HepG2 (cell line): ENCODE data around the gene SOX12. TPM values are rescaled to one million over a fixed set of nuclear protein-coding genes. Genes with fewer than 3 reads are reported as not detected.

Experiments used
- MAZ ChIP-seq, 2 experiments: sonication (generic) in 1 of 2; formaldehyde crosslinking in 1 of 2; IDR thresholded peaks; 2 replicates each; pipeline versions ENCODE4 v1.5.0 to v1.6.1; 2012 to 2020; ENCODE audit warnings: low read depth in 2 of 2, mild to moderate bottlenecking in 2 of 2, borderline replicate concordance in 1 of 2, improper control_type of control experiment in 1 of 2, low read length in 1 of 2, missing genetic modification reagents in 1 of 2, moderate library complexity in 1 of 2
- NR2F1 ChIP-seq, 2 experiments: fragments of 450-650 bp in 1 of 2; formaldehyde crosslinking in 1 of 2; IDR thresholded peaks; 2 replicates each; pipeline versions ENCODE4 v1.5.0 to v1.6.1; 2016 to 2020; ENCODE audit warnings: mild to moderate bottlenecking in 1 of 2, missing compliant biosample characterization in 1 of 2, missing genetic modification reagents in 1 of 2, moderate library complexity in 1 of 2
- TBL1XR1 ChIP-seq: fragments of 150-350 bp; IDR thresholded peaks from 2 replicates; pipeline ENCODE4 v1.6.1; 2014; ENCODE audit warnings: borderline replicate concordance, low read length; ENCODE audit not compliant: partially characterized antibody
- TEAD3 ChIP-seq: optimal IDR thresholded peaks from 2 replicates; pipeline ENCODE3; 2016; ENCODE audit warnings: borderline replicate concordance
- TRIM24 ChIP-seq: sonication (generic); formaldehyde crosslinking; IDR thresholded peaks from 2 replicates; pipeline ENCODE4 v1.8.0; 2022; ENCODE audit warnings: mild to moderate bottlenecking, missing genetic modification reagents
- polyA plus RNA-seq, 8 experiments: library from polyadenylated mRNA; depleted of rRNA in 3 of 8; stranded (reverse) in 7 of 8; unstranded in 1 of 8; fragments of >200 nt; fragmentation: Illumina TruSeq in 4 of 8; extraction: Trizol in 4 of 8; gene quantifications; 2 replicates each; pipeline versions ENCODE4 v1.2.1 to v1.2.3, GENCODE V29; 2011 to 2016; ENCODE audit warnings: low read depth in 4 of 8, missing spikeins in 1 of 8, mixed read lengths in 1 of 8; ENCODE audit not compliant: insufficient read depth in 1 of 8
- total RNA-seq, 5 experiments: library from RNA; depleted of rRNA; stranded (reverse); fragments of >200 nt; fragmentation: Illumina TruSeq; extraction: Trizol; gene quantifications; 2 replicates each; pipeline ENCODE4 v1.2.3, GENCODE V29; 2016; ENCODE audit warnings: low read depth in 1 of 5
- TF ChIP-seq, protein P1 (sequence below), 2 experiments: fragments of 450-650 bp in 1 of 2; sonication (generic) in 1 of 2; formaldehyde crosslinking in 1 of 2; IDR thresholded peaks; 2 replicates each; pipeline versions ENCODE4 v1.6.1 to v1.8.0; 2016 to 2022; ENCODE audit warnings: antibody characterized with exemption in 1 of 2, mild to moderate bottlenecking in 1 of 2, missing genetic modification reagents in 1 of 2
- TF ChIP-seq, protein P2 (sequence below): sonication (generic); formaldehyde crosslinking; conservative IDR thresholded peaks from 2 replicates; pipeline ENCODE4 v1.8.0; 2022; ENCODE audit warnings: missing genetic modification reagents
- TF ChIP-seq, protein P3 (sequence below): sonication (generic); formaldehyde crosslinking; IDR thresholded peaks from 2 replicates; pipeline ENCODE4 v1.4.0; 2020; ENCODE audit warnings: missing genetic modification reagents
- TF ChIP-seq, protein P4 (sequence below): sonication (generic); formaldehyde crosslinking; IDR thresholded peaks from 2 replicates; pipeline ENCODE4 v1.8.0; 2022; ENCODE audit warnings: missing genetic modification reagents, mild to moderate bottlenecking, inconsistent platforms, borderline replicate concordance
- TF ChIP-seq, protein P5 (sequence below): sonication (generic); formaldehyde crosslinking; IDR thresholded peaks from 2 replicates; pipeline ENCODE4 v1.4.0; 2020; ENCODE audit warnings: missing genetic modification reagents, mild to moderate bottlenecking, borderline replicate concordance

The SOX12 gene
- total and polyA plus RNA-seq, 2 of the 13 experiments (the other 11 are each of a cell fraction or from before 2014, with no cell fraction given), result 10.0 to 18.7 TPM

DNA sequence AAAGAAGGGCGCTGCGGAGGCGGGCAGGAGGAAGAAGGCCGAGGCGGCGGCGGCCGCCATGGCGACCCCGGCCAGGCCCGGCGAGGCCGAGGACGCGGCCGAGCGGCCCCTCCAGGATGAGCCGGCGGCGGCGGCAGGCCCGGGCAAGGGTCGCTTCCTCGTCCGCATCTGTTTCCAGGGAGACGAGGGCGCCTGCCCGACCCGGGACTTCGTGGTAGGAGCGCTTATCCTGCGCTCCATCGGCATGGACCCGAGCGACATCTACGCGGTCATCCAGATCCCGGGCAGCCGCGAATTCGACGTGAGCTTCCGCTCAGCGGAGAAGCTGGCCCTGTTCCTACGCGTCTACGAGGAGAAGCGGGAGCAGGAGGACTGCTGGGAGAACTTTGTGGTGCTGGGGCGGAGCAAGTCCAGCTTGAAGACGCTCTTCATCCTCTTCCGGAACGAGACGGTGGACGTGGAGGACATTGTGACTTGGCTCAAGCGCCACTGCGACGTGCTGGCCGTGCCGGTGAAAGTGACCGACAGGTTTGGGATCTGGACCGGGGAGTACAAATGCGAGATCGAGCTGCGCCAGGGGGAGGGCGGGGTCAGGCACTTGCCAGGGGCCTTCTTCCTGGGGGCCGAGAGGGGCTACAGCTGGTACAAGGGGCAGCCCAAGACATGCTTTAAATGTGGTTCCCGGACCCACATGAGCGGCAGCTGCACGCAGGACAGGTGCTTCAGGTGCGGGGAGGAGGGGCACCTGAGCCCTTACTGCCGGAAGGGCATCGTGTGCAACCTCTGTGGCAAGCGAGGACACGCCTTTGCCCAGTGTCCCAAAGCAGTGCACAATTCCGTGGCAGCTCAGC is 27.2 kb upstream of the SOX12 start (continued):
- TF ChIP-seq, protein P1, sequence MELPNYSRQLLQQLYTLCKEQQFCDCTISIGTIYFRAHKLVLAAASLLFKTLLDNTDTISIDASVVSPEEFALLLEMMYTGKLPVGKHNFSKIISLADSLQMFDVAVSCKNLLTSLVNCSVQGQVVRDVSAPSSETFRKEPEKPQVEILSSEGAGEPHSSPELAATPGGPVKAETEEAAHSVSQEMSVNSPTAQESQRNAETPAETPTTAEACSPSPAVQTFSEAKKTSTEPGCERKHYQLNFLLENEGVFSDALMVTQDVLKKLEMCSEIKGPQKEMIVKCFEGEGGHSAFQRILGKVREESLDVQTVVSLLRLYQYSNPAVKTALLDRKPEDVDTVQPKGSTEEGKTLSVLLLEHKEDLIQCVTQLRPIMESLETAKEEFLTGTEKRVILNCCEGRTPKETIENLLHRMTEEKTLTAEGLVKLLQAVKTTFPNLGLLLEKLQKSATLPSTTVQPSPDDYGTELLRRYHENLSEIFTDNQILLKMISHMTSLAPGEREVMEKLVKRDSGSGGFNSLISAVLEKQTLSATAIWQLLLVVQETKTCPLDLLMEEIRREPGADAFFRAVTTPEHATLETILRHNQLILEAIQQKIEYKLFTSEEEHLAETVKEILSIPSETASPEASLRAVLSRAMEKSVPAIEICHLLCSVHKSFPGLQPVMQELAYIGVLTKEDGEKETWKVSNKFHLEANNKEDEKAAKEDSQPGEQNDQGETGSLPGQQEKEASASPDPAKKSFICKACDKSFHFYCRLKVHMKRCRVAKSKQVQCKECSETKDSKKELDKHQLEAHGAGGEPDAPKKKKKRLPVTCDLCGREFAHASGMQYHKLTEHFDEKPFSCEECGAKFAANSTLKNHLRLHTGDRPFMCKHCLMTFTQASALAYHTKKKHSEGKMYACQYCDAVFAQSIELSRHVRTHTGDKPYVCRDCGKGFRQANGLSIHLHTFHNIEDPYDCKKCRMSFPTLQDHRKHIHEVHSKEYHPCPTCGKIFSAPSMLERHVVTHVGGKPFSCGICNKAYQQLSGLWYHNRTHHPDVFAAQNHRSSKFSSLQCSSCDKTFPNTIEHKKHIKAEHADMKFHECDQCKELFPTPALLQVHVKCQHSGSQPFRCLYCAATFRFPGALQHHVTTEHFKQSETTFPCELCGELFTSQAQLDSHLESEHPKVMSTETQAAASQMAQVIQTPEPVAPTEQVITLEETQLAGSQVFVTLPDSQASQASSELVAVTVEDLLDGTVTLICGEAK (IDR thresholded peaks at IDR 0.05), result no peak
- TF ChIP-seq, protein P1 (CRISPR knock-in tag; IDR thresholded peaks at IDR 0.05), result peak; percentile 17; the same call in 1 of the 2 replicates
- TF ChIP-seq TRIM24 (CRISPR knock-in tag), result no peak
- no peak for TF ChIP-seq MAZ (IDR thresholded peaks at IDR 0.05; ENCODE audit: borderline replicate concordance, low read depth, low read length)
- TF ChIP-seq MAZ (CRISPR knock-in tag; IDR thresholded peaks at IDR 0.05; ENCODE audit: low read depth), result no peak
- TF ChIP-seq, protein P2, sequence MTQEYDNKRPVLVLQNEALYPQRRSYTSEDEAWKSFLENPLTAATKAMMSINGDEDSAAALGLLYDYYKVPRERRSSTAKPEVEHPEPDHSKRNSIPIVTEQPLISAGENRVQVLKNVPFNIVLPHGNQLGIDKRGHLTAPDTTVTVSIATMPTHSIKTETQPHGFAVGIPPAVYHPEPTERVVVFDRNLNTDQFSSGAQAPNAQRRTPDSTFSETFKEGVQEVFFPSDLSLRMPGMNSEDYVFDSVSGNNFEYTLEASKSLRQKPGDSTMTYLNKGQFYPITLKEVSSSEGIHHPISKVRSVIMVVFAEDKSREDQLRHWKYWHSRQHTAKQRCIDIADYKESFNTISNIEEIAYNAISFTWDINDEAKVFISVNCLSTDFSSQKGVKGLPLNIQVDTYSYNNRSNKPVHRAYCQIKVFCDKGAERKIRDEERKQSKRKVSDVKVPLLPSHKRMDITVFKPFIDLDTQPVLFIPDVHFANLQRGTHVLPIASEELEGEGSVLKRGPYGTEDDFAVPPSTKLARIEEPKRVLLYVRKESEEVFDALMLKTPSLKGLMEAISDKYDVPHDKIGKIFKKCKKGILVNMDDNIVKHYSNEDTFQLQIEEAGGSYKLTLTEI (CRISPR knock-in tag), result no peak
- TF ChIP-seq, protein P3, sequence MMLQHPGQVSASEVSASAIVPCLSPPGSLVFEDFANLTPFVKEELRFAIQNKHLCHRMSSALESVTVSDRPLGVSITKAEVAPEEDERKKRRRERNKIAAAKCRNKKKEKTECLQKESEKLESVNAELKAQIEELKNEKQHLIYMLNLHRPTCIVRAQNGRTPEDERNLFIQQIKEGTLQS (CRISPR knock-in tag), result no peak; the same call in 1 of the 2 replicates
- no peak for TF ChIP-seq TEAD3 (CRISPR knock-in tag)
- TF ChIP-seq, protein P4, sequence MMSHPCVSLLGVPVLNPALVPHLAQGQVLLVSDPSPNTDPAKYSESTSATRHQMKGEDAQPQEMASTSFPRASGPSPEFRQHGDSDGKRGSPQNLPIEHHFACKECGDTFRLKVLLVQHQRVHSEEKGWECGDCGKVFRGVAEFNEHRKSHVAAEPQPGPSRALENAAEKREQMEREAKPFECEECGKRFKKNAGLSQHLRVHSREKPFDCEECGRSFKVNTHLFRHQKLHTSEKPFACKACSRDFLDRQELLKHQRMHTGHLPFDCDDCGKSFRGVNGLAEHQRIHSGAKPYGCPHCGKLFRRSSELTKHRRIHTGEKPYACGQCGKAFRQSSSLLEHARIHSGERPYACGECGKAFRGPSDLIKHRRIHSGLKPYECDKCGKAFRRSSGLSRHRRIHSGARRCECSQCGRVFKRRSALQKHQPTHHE (CRISPR knock-in tag), result no peak
- TF ChIP-seq TBL1XR1, result no peak
- TF ChIP-seq, protein P5, sequence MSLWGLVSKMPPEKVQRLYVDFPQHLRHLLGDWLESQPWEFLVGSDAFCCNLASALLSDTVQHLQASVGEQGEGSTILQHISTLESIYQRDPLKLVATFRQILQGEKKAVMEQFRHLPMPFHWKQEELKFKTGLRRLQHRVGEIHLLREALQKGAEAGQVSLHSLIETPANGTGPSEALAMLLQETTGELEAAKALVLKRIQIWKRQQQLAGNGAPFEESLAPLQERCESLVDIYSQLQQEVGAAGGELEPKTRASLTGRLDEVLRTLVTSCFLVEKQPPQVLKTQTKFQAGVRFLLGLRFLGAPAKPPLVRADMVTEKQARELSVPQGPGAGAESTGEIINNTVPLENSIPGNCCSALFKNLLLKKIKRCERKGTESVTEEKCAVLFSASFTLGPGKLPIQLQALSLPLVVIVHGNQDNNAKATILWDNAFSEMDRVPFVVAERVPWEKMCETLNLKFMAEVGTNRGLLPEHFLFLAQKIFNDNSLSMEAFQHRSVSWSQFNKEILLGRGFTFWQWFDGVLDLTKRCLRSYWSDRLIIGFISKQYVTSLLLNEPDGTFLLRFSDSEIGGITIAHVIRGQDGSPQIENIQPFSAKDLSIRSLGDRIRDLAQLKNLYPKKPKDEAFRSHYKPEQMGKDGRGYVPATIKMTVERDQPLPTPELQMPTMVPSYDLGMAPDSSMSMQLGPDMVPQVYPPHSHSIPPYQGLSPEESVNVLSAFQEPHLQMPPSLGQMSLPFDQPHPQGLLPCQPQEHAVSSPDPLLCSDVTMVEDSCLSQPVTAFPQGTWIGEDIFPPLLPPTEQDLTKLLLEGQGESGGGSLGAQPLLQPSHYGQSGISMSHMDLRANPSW (CRISPR knock-in tag), result no peak
- 0 out of 4 replicates have a peak, but pooled peaks of 1 of the 2 experiments have one; percentile 35 for TF ChIP-seq NR2F1 (CRISPR knock-in tag; IDR thresholded peaks at IDR 0.05)
